ENCODE data around the gene RAPGEF2. TPM values are rescaled to one million over a fixed set of nuclear protein-coding genes. Genes with fewer than 3 reads are reported as not detected.
"Not testable (repeated sequence)": the region's sequence is repeated elsewhere in the genome, so short reads cannot be mapped to it uniquely, and the experiment has no call there.

The RAPGEF2 gene
- total RNA-seq, 2 donors from 2014 or later = 14.0 to 33.3 TPM

DNA sequence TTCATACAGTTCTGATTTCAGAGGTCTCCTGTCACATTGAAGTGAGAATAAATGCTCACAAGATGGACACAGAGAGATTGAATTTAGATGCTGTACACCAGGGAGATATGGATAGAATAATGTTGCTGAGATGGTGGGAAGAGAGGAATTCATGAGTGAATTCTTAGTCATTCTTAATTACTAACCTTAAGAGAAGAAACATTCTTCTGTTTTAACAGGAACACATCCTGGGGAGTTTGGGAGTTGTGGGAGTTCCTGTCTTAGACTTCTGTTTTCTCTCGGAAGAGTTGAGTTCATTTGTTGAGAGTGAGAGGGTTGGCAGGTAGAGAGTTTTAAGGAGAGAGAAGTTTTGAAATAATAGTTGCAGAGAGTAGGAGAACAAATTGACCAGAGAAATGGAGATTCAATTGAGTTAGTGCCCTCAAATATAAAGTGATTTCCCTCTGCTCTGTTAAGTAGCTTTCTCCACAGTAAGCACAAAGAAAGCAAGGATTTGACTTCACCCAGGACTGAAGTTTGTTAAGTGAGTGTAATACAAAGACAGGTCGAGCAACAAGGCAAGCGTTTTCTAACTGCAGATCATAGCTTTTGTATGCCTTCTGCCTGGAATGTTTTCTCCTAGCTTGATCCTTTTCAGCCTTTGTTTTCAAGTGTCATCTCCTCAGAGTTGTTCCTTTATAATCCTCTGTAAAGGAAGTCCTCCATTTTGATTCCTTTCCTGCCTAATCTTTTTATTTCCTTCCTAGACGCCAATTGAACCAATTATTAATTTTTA, 205.9 kb downstream of the RAPGEF2 start:
- Mint-ChIP-seq H3K4me3 (no peak overlapping the region), H3K4me1 (ENCODE audit: low read depth in 2 of 2) (peaks cover 0 to 20% of the 10 kb centered on the region in 2 donors), H3K27ac (no peak overlapping the region), H3K27me3 (no peaks in the 10 kb centered on the region), H3K9me3 (no peaks in the 10 kb centered on the region), H3K36me3 (peaks cover 19% of the 10 kb centered on the region)
- DNase-seq (ENCODE audit: low spot score) (no peak), ATAC-seq (no peak)

DNA sequence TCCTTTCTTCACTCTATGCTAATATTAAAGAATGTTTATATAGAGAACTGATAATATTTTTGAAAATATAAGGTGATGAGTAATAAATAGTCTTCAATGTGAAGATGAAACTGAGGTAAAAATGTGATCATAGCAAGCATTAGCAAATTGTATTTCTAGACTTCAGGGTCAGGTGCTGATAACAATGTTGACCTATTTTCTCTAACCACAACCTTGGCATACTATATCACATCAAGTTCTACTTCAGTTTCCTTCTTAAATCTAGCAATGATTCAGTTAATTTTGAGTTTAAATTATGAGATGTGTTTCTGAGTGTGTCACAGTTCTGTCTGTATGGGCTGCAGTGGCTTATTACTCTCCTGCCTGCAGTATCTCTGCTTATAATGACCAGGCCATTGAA, 209.4 kb downstream of the RAPGEF2 start:
- Mint-ChIP-seq H3K4me3 (no peak overlapping the region), H3K4me1 (ENCODE audit: low read depth in 2 of 2) (peaks cover 0 to 8% of the 10 kb centered on the region in 2 donors), H3K27me3 (no peaks in the 10 kb centered on the region), H3K36me3 (peaks cover 12% of the 10 kb centered on the region), H3K9me3 (no peaks in the 10 kb centered on the region), H3K27ac (peak overlapping the region in 1 of 2 donors; percentile 21)
- ATAC-seq (no peak), DNase-seq (ENCODE audit: low spot score) (no peak)

DNA sequence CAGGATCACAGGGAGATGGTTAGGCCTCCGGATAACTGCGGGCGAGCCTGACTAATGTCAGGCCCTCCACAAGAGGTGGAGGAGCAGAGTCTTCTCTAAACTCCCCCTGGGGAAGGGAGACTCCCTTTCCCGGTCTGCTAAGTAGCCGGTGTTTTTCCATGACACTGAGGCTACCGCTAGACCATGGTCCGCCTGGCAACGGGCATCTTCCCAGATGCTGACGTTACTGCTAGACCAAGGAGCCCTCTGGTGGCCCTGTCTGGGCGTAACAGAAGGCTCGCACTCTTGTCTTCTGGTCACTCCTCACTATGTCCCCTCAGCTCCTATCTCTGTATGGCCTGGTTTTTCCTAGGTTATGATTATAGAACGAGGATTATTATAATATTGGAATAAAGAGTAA, 213.0 kb downstream of the RAPGEF2 start:
- not testable (repeated sequence) for H3K27me3 Mint-ChIP-seq; H3K4me3 Mint-ChIP-seq; H3K27ac Mint-ChIP-seq; ATAC-seq; DNase-seq (ENCODE audit: low spot score); H3K9me3 Mint-ChIP-seq; H3K4me1 Mint-ChIP-seq (ENCODE audit: low read depth in 2 of 2)
- peaks cover 12% of the 10 kb centered on the region for H3K36me3 Mint-ChIP-seq

- no peak for ATAC-seq
- Mint-ChIP-seq H3K27ac (no peak overlapping the region), H3K36me3 (peaks cover 12% of the 10 kb centered on the region), H3K4me3 (no peak overlapping the region), H3K4me1 (ENCODE audit: low read depth in 2 of 2) (peaks cover 0 to 8% of the 10 kb centered on the region in 2 donors), H3K27me3 (no peaks in the 10 kb centered on the region), H3K9me3 (no peaks in the 10 kb centered on the region)
- DNase-seq (ENCODE audit: low spot score) = no peak
These were observed 214.3 kb downstream of the RAPGEF2 start for GRCh38 chr4:159317203-159317602.

DNA sequence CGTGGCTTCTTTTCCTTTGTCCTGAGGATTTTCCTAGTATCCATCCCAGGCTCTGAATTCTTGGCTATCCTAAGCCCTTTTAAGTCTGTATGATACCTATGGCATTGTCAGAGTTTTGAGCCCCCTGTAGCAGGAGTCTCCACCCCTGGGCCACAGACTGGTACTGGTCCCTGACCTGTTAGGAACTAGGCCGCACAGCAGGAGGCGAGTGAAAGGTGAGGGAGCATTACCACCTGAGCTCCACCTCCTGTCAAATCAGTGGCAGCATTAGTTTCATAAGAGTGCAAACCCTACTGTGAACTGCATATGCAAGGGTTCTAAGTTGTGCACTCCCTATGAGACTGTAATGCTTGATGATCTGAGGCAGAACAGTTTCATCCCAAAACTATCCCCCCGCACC, 216.1 kb downstream of the RAPGEF2 start:
- Mint-ChIP-seq H3K27me3 (no peaks in the 10 kb centered on the region), H3K4me1 (ENCODE audit: low read depth in 2 of 2) (no peaks in the 10 kb centered on the region), H3K9me3 (no peaks in the 10 kb centered on the region), H3K4me3 (no peak overlapping the region), H3K36me3 (peaks cover 18% of the 10 kb centered on the region), H3K27ac (no peak overlapping the region)
- ATAC-seq (no peak), DNase-seq (ENCODE audit: low spot score) (no peak)

DNA sequence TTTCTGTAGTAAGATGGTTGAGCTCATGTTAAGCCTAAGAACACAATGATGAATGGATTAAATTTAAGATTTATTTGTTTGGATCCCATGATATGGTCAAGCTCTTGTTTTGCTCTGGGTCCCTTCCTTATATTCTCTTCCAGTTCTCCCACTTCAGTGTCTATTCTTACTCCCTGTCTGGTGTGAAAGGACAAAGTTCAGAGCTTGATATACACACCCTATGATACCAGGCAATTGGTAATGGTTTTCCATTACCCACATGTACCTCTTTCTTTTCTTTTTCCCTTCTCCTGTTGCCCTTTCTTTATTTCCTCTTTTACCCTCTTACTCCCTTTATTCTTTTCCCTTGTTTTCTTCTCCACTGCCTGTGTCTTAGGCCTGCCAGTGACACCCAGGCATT, 223.6 kb downstream of the RAPGEF2 start:
- no peak overlapping the region for H3K4me3 Mint-ChIP-seq
- DNase-seq (ENCODE audit: low spot score) (no peak), ATAC-seq (no peak)
- H3K4me1 Mint-ChIP-seq (ENCODE audit: low read depth in 2 of 2) = no peaks in the 10 kb centered on the region
- no peaks in the 10 kb centered on the region for H3K9me3 Mint-ChIP-seq
- peaks cover 14% of the 10 kb centered on the region for H3K36me3 Mint-ChIP-seq
- H3K27me3 Mint-ChIP-seq = no peaks in the 10 kb centered on the region
- H3K27ac Mint-ChIP-seq = no peak overlapping the region

GRCh38 chr4:159328766-159329165, 225.9 kb downstream of the RAPGEF2 start:
- Mint-ChIP-seq H3K4me3 (no peak overlapping the region), H3K36me3 (peaks cover 16% of the 10 kb centered on the region)

DNA sequence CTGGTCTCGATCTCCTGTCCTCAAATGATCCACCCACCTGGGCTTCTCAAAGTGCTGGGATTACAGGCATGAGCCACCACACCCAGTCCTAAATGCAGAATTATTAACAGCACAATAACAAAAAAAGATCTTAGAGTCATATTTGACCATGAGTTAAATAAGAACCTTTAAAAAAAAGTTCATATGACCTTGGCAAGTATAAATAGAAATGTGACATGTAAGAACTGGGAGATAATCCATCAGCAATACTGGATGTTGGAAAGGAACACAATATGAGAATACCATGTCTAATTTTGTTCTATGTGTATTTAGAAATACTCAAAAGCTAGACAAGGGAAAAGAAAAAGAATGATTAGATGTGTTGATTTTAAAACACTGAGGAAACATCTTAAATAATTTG, 231.6 kb downstream of the RAPGEF2 start:
- H3K36me3 Mint-ChIP-seq = peaks cover 29% of the 10 kb centered on the region
- ATAC-seq = no peak
- H3K27me3 Mint-ChIP-seq = no peaks in the 10 kb centered on the region
- no peak overlapping the region for H3K27ac Mint-ChIP-seq
- no peak for DNase-seq (ENCODE audit: low spot score)
- no peak overlapping the region for H3K4me3 Mint-ChIP-seq
- H3K4me1 Mint-ChIP-seq (ENCODE audit: low read depth in 2 of 2) = peaks cover 0 to 6% of the 10 kb centered on the region in 2 donors
- no peaks in the 10 kb centered on the region for H3K9me3 Mint-ChIP-seq

More at GRCh38 chr4:159328766-159329165, 225.9 kb downstream of the RAPGEF2 start:
- ATAC-seq (no peak), DNase-seq (ENCODE audit: low spot score) (no peak)
- Mint-ChIP-seq H3K4me1 (ENCODE audit: low read depth in 2 of 2) (no peaks in the 10 kb centered on the region), H3K9me3 (no peaks in the 10 kb centered on the region), H3K27me3 (no peaks in the 10 kb centered on the region), H3K27ac (no peak overlapping the region)

- Mint-ChIP-seq H3K27me3 (no peaks in the 10 kb centered on the region), H3K9me3 (no peaks in the 10 kb centered on the region), H3K36me3 (peaks cover 32% of the 10 kb centered on the region), H3K4me3 (no peak overlapping the region), H3K4me1 (ENCODE audit: low read depth in 2 of 2) (peaks cover 4 to 11% of the 10 kb centered on the region in 2 donors), H3K27ac (no peak overlapping the region)
- ATAC-seq (no peak), DNase-seq (ENCODE audit: low spot score) (no peak)
These were observed 234.2 kb downstream of the RAPGEF2 start for GRCh38 chr4:159337041-159337440.

- Mint-ChIP-seq H3K27me3 (no peaks in the 10 kb centered on the region), H3K27ac (peak overlapping the region in 1 of 2 donors; percentile 47), H3K36me3 (peaks cover 36% of the 10 kb centered on the region), H3K4me3 (no peak overlapping the region), H3K4me1 (ENCODE audit: low read depth in 2 of 2) (peaks cover 4 to 18% of the 10 kb centered on the region in 2 donors), H3K9me3 (no peaks in the 10 kb centered on the region)
- DNase-seq (ENCODE audit: low spot score) = no peak
- peak in 1 of 2 donors; percentile 59 for ATAC-seq
These were observed 238.6 kb downstream of the RAPGEF2 start for GRCh38 chr4:159341522-159341921.

GRCh38 chr4:159342374-159342773, 239.5 kb downstream of the RAPGEF2 start:
- Mint-ChIP-seq H3K4me3 (no peak overlapping the region), H3K27ac (no peak overlapping the region), H3K9me3 (no peaks in the 10 kb centered on the region), H3K27me3 (no peaks in the 10 kb centered on the region), H3K4me1 (ENCODE audit: low read depth in 2 of 2) (peaks cover 4 to 18% of the 10 kb centered on the region in 2 donors), H3K36me3 (peaks cover 36% of the 10 kb centered on the region)
- ATAC-seq = no peak
- DNase-seq (ENCODE audit: low spot score) = no peak

DNA sequence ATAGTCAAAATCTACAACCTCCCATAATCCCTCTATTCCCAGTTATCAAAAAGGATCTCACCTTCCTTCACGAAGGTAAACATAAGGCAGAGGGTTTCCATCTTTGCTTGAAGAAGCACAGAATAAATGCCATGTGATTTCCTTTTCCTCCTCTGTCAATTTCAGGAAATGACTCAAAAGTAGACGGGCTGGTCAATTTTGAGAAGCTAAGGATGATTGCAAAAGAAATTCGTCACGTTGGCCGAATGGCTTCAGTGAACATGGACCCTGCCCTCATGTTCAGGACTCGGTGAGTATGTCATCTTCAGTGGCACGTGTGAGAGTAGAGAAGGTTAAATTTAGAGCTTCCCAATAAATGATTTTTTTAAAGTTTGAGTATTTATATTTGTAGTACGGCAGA, 240.2 kb downstream of the RAPGEF2 start:
- no peaks in the 10 kb centered on the region for H3K9me3 Mint-ChIP-seq
- H3K36me3 Mint-ChIP-seq = peaks cover 36% of the 10 kb centered on the region

GRCh38 chr4:159344877-159345276, 242.0 kb downstream of the RAPGEF2 start:
- Mint-ChIP-seq H3K36me3 (peaks cover 28% of the 10 kb centered on the region), H3K27me3 (no peaks in the 10 kb centered on the region), H3K4me3 (no peak overlapping the region), H3K4me1 (ENCODE audit: low read depth in 2 of 2) (peaks cover 4 to 13% of the 10 kb centered on the region in 2 donors), H3K9me3 (no peaks in the 10 kb centered on the region), H3K27ac (no peak overlapping the region)
- ATAC-seq = no peak
- no peak for DNase-seq (ENCODE audit: low spot score)

More for the DNA sequence above, 240.2 kb downstream of the RAPGEF2 start:
- peaks cover 4 to 18% of the 10 kb centered on the region in 2 donors for H3K4me1 Mint-ChIP-seq (ENCODE audit: low read depth in 2 of 2)
- ATAC-seq = no peak
- DNase-seq (ENCODE audit: low spot score) = no peak
- H3K27me3 Mint-ChIP-seq = no peaks in the 10 kb centered on the region
- peak overlapping the region in 1 of 2 donors; percentile 28 for H3K27ac Mint-ChIP-seq
- no peak overlapping the region for H3K4me3 Mint-ChIP-seq

GRCh38 chr4:159346681-159347080, 243.8 kb downstream of the RAPGEF2 start:
- H3K9me3 Mint-ChIP-seq = no peaks in the 10 kb centered on the region
- no peak overlapping the region for H3K27ac Mint-ChIP-seq
- ATAC-seq = no peak
- H3K27me3 Mint-ChIP-seq = no peaks in the 10 kb centered on the region
- H3K36me3 Mint-ChIP-seq = peaks cover 26% of the 10 kb centered on the region
- peaks cover 1 to 9% of the 10 kb centered on the region in 2 donors for H3K4me1 Mint-ChIP-seq (ENCODE audit: low read depth in 2 of 2)
- no peak for DNase-seq (ENCODE audit: low spot score)
- no peak overlapping the region for H3K4me3 Mint-ChIP-seq

All from natural killer cell treated with Interleukin-12 subunit alpha and Interleukin-12 subunit beta and Interleukin-15 and Interleukin-18, amount 100 ng/mL, for 72 hours (primary cell).